IMR-90 (cell line): ENCODE measurements around the gene ZDHHC1.
A peak's percentile ranks its signal among the peaks of the same experiment; 100 is the strongest.

Experiments
- BHLHE40 ChIP-seq: fragments of 150-350 bp; IDR thresholded peaks from 2 replicates; pipeline ENCODE4 v1.6.1; 2016; ENCODE audit warnings: mild to moderate bottlenecking, low read depth, low read length
- CEBPB ChIP-seq: IDR thresholded peaks from 2 replicates; pipeline ENCODE4 v1.6.1; 2012; ENCODE audit warnings: low read depth, low read length, improper control_type of control experiment
- CTCF ChIP-seq: conservative IDR thresholded peaks from 2 replicates; pipeline ENCODE4 v1.5.1; 2012; ENCODE audit warnings: mild to moderate bottlenecking, low read depth, low read length, improper control_type of control experiment
- MAZ ChIP-seq: IDR thresholded peaks from 2 replicates; pipeline ENCODE4 v1.6.1; 2012; ENCODE audit warnings: low read depth, mild to moderate bottlenecking, low read length, improper control_type of control experiment, moderate library complexity, borderline replicate concordance
- MXI1 ChIP-seq: IDR thresholded peaks from 2 replicates; pipeline ENCODE4 v1.6.1; 2012; ENCODE audit warnings: low read depth, mild to moderate bottlenecking, low read length, moderate library complexity, borderline replicate concordance
- NFE2L2 ChIP-seq: fragments of 150-350 bp; IDR thresholded peaks from 2 replicates; pipeline ENCODE4 v1.6.1; 2016; ENCODE audit warnings: low read depth, mild to moderate bottlenecking, low read length
- POLR2A ChIP-seq: IDR thresholded peaks from 2 replicates; pipeline ENCODE4 v1.6.1; 2012; ENCODE audit warnings: mild to moderate bottlenecking, low read depth, low read length
- RAD21 ChIP-seq: IDR thresholded peaks from 2 replicates; pipeline ENCODE4 v1.6.1; 2012; ENCODE audit warnings: low read length, improper control_type of control experiment
- RCOR1 ChIP-seq: IDR thresholded peaks from 2 replicates; pipeline ENCODE4 v1.6.1; 2012; ENCODE audit warnings: mild to moderate bottlenecking, low read length, improper control_type of control experiment; ENCODE audit not compliant: insufficient replicate concordance
- RFX5 ChIP-seq: IDR thresholded peaks from 2 replicates; pipeline ENCODE4 v1.8.0; 2012; ENCODE audit warnings: low read depth, mild to moderate bottlenecking, low read length, moderate library complexity
- SMC3 ChIP-seq: fragments of 150-350 bp; IDR thresholded peaks from 2 replicates; pipeline ENCODE4 v1.6.1; 2016; ENCODE audit warnings: low read depth, mild to moderate bottlenecking, antibody characterized with exemption, low read length, moderate library complexity
- USF2 ChIP-seq: fragments of 150-350 bp; IDR thresholded peaks from 2 replicates; pipeline ENCODE4 v1.6.1; 2017; ENCODE audit warnings: mild to moderate bottlenecking, antibody characterized with exemption, low read length, low read depth

GRCh38 chr16:67396159-67397035, 19.9 kb downstream of the ZDHHC1 start:
- TF ChIP-seq USF2 (no peak), RCOR1 (no peak), POLR2A (no peak), CTCF (no peak), RFX5 (no peak), MAZ (peak; percentile 98), MXI1 (no peak), NFE2L2 (no peak), RAD21 (no peak), CEBPB (no peak), BHLHE40 (no peak), SMC3 (no peak)
